GM18907 (cell line): Measurements from ENCODE around the gene PDZD2.
"Not testable (repeated sequence)": the region's sequence is repeated elsewhere in the genome, so short reads cannot be mapped to it uniquely, and the experiment has no call there.

Experiments used
- ATAC-seq: cut with Tn5 transposase; IDR thresholded peaks from one replicate; pipeline ENCODE4 v1.9.1; 2021; ENCODE audit warnings: mild to moderate bottlenecking, moderate library complexity; ENCODE audit not compliant: unreplicated experiment

Gene PDZD2

GRCh38 chr5:32027717-32028458 lies 389.0 kb downstream of the PDZD2 start:
- no peak for ATAC-seq

- no peak for ATAC-seq
These were observed 390.3 kb downstream of the PDZD2 start for GRCh38 chr5:32029261-32029660.

GRCh38 chr5:32029781-32030180 lies 390.9 kb downstream of the PDZD2 start:
- ATAC-seq, result no peak

- no peak for ATAC-seq
These were observed 391.3 kb downstream of the PDZD2 start for GRCh38 chr5:32030222-32030621.

- ATAC-seq, result no peak
These were observed 391.8 kb downstream of the PDZD2 start for GRCh38 chr5:32030686-32031085.

GRCh38 chr5:32031089-32031488 lies 392.2 kb downstream of the PDZD2 start:
- no peak for ATAC-seq

- no peak for ATAC-seq
These were observed 399.6 kb downstream of the PDZD2 start for GRCh38 chr5:32038523-32038922.

- not testable (repeated sequence) for ATAC-seq
These were observed 400.2 kb downstream of the PDZD2 start for GRCh38 chr5:32039133-32039532.

GRCh38 chr5:32039601-32040000 lies 400.7 kb downstream of the PDZD2 start:
- ATAC-seq, result not testable (repeated sequence)

GRCh38 chr5:32040181-32040695 lies 401.3 kb downstream of the PDZD2 start:
- ATAC-seq, result not testable (repeated sequence)

GRCh38 chr5:32042551-32042961 lies 403.6 kb downstream of the PDZD2 start:
- ATAC-seq, result no peak

- no peak for ATAC-seq
These were observed 404.2 kb downstream of the PDZD2 start for GRCh38 chr5:32043105-32043504.

- no peak for ATAC-seq
These were observed 405.5 kb downstream of the PDZD2 start for GRCh38 chr5:32044434-32044833.

GRCh38 chr5:32044939-32045338 lies 406.0 kb downstream of the PDZD2 start:
- ATAC-seq, result no peak

- no peak for ATAC-seq
These were observed 408.1 kb downstream of the PDZD2 start for GRCh38 chr5:32047056-32047455.

GRCh38 chr5:32051796-32052195 lies 412.9 kb downstream of the PDZD2 start:
- ATAC-seq, result no peak

GRCh38 chr5:32055891-32056866 lies 417.2 kb downstream of the PDZD2 start:
- no peak for ATAC-seq

GRCh38 chr5:32057187-32058096 lies 418.5 kb downstream of the PDZD2 start:
- no peak for ATAC-seq

GRCh38 chr5:32058101-32058500 lies 419.2 kb downstream of the PDZD2 start:
- ATAC-seq, result no peak

- no peak for ATAC-seq
These were observed 420.1 kb downstream of the PDZD2 start for GRCh38 chr5:32058997-32059396.
